Neuronal stem cell (in vitro differentiated cells): ENCODE results near the gene C10orf67.
A peak's percentile ranks its signal among the peaks of the same experiment; 100 is the strongest.

Source experiments
- DNase-seq: peaks from one replicate; pipeline ENCODE4 v3.0.0-alpha.2; 2013; ENCODE audit warnings: low spot score
- H2AFZ ChIP-seq: one replicate; pipeline ENCODE4 v1.6.1; 2013; ENCODE audit warnings: mild to moderate bottlenecking, low read length, inconsistent platforms
- H2AK5ac ChIP-seq: 2 replicates; pipeline ENCODE4 v1.6.1; 2013; ENCODE audit warnings: low read depth, mild to moderate bottlenecking, inconsistent platforms, low read length, moderate library complexity, mixed read lengths
- H2BK120ac ChIP-seq: 2 replicates; pipeline ENCODE4 v1.6.1; 2013; ENCODE audit warnings: low read depth, mild to moderate bottlenecking, inconsistent platforms, low read length, moderate library complexity, mixed read lengths
- H2BK12ac ChIP-seq: one replicate; pipeline ENCODE4 v1.6.1; 2013; ENCODE audit warnings: low read length, inconsistent platforms
- H2BK15ac ChIP-seq: 2 replicates; pipeline ENCODE4 v1.6.1; 2013; ENCODE audit warnings: mild to moderate bottlenecking, low read length, inconsistent platforms, mixed read lengths
- H2BK5ac ChIP-seq: one replicate; pipeline ENCODE4 v1.6.1; 2013; ENCODE audit warnings: inconsistent platforms, mild to moderate bottlenecking, low read length, moderate library complexity
- H3K14ac ChIP-seq: one replicate; pipeline ENCODE4 v1.6.1; 2013; ENCODE audit warnings: low read length, inconsistent platforms
- H3K18ac ChIP-seq: 2 replicates; pipeline ENCODE4 v1.6.1; 2013; ENCODE audit warnings: low read length, inconsistent platforms
- H3K23ac ChIP-seq: 2 replicates; pipeline ENCODE4 v1.6.1; 2013; ENCODE audit warnings: low read depth, mild to moderate bottlenecking, mixed read lengths, low read length, inconsistent platforms; ENCODE audit not compliant: poor library complexity
- H3K27ac ChIP-seq: replicated peaks from 3 replicates; pipeline ENCODE4 v1.5.1; 2013; ENCODE audit warnings: low read length, inconsistent platforms
- H3K27me3 ChIP-seq, 3 experiments: 2 replicates each; pipeline ENCODE4 v1.6.1; 2013; ENCODE audit warnings: low read length in 3 of 3, mild to moderate bottlenecking in 2 of 3, inconsistent platforms in 1 of 3, low read depth in 1 of 3, mixed read lengths in 1 of 3, moderate library complexity in 1 of 3; ENCODE audit not compliant: control insufficient read depth in 3 of 3, insufficient read depth in 3 of 3
- H3K36me3 ChIP-seq, 2 donors: replicated peaks in 1 of 2; 2 replicates each; pipeline ENCODE4 v1.6.1; 2013; ENCODE audit warnings: low read length in 2 of 2; ENCODE audit not compliant: control insufficient read depth in 2 of 2, insufficient read depth in 2 of 2
- H3K4ac ChIP-seq: 2 replicates; pipeline ENCODE4 v1.6.1; 2013; ENCODE audit warnings: inconsistent platforms, mild to moderate bottlenecking, low read length, moderate library complexity
- H3K4me1 ChIP-seq, 2 donors: 1 replicate in 1 of 2; 2 replicates in 1 of 2; pipeline ENCODE4 v1.6.1; 2013; ENCODE audit warnings: low read length in 2 of 2, low read depth in 1 of 2; ENCODE audit not compliant: control insufficient read depth in 2 of 2, insufficient read depth in 1 of 2
- H3K4me2 ChIP-seq: one replicate; pipeline ENCODE4 v1.6.1; 2013; ENCODE audit warnings: mild to moderate bottlenecking, low read length, inconsistent platforms; ENCODE audit not compliant: insufficient read depth, poor library complexity, severe bottlenecking
- H3K4me3 ChIP-seq, 2 donors: 2 replicates each; pipeline ENCODE4 v1.5.1; 2013; ENCODE audit warnings: low read length in 2 of 2, mild to moderate bottlenecking in 2 of 2, inconsistent platforms in 1 of 2, moderate library complexity in 1 of 2
- H3K79me1 ChIP-seq: one replicate; pipeline ENCODE4 v1.6.1; 2013; ENCODE audit warnings: low read depth, mild to moderate bottlenecking, inconsistent platforms, low read length, moderate library complexity
- H3K9ac ChIP-seq: one replicate; pipeline ENCODE4 v1.6.1; 2013; ENCODE audit warnings: mild to moderate bottlenecking, low read depth, low read length, inconsistent platforms; ENCODE audit not compliant: poor library complexity
- H3K9me3 ChIP-seq, 2 donors: replicated peaks in 1 of 2; 2 replicates each; pipeline versions ENCODE3 to v1.6.1; 2013; ENCODE audit warnings: low read length in 2 of 2, mild to moderate bottlenecking in 2 of 2, inconsistent platforms in 1 of 2, low read depth in 1 of 2, mixed read lengths in 1 of 2, moderate library complexity in 1 of 2; ENCODE audit not compliant: control insufficient read depth in 2 of 2, insufficient read depth in 1 of 2
- H4K8ac ChIP-seq: one replicate; pipeline ENCODE4 v1.6.1; 2013; ENCODE audit warnings: low read depth, mild to moderate bottlenecking, inconsistent platforms, low read length, moderate library complexity
- H4K91ac ChIP-seq: one replicate; pipeline ENCODE4 v1.6.1; 2013; ENCODE audit warnings: low read length, low read depth, mild to moderate bottlenecking, inconsistent platforms; ENCODE audit not compliant: poor library complexity
- WGBS, 2 donors: extraction: QIAGEN DNeasy Blood & Tissue Kit; methylation state at CpG; one replicate each; pipeline ENCODE4 v1.1.7; 2013; ENCODE audit warnings: missing lambda C conversion rate in 2 of 2, mixed read lengths in 1 of 2; ENCODE audit not compliant: insufficient read length in 2 of 2, insufficient replicate concordance in 1 of 2; ENCODE audit errors: extremely low coverage in 2 of 2; 5-methylcytosine and 5-hydroxymethylcytosine counted together

The C10orf67 gene

GRCh38 chr10:23294638-23295247, 49.9 kb downstream of the C10orf67 start:
- Histone ChIP-seq H3K27me3 (peaks cover 0 to 3% (median 0%) of the 10 kb centered on the region in 3 experiments), H3K9ac (no peak overlapping the region), H2BK15ac (no peak overlapping the region), H3K4me1 (peaks cover 3 to 7% of the 10 kb centered on the region in 2 donors), H3K4me2 (no peak overlapping the region), H2BK12ac (no peak overlapping the region), H3K4me3 (no peak overlapping the region), H2AK5ac (no peak overlapping the region), H3K4ac (no peak overlapping the region), H2BK120ac (no peak overlapping the region), H3K23ac (no peak overlapping the region), H4K91ac (no peak overlapping the region), H3K14ac (no peak overlapping the region), H3K79me1 (no peaks in the 10 kb centered on the region), H3K9me3 (no peaks in the 10 kb centered on the region), H2AFZ (no peak overlapping the region), H2BK5ac (no peak overlapping the region), H3K27ac (no peak overlapping the region), H3K36me3 (no peaks in the 10 kb centered on the region), H4K8ac (no peak overlapping the region), H3K18ac (no peak overlapping the region)
- DNase-seq = no peak
- no CpG with 5 or more reads among the region's 5 CpGs for WGBS, 2 donors

GRCh38 chr10:23293973-23294590, 50.5 kb downstream of the C10orf67 start:
- no peak overlapping the region for H3K4me2 ChIP-seq
- peak; percentile 30 for DNase-seq
- no peaks in the 10 kb centered on the region for H3K79me1 ChIP-seq
- H3K27me3 ChIP-seq = peaks cover 0 to 4% (median 0%) of the 10 kb centered on the region in 3 experiments
- peaks cover 3 to 7% of the 10 kb centered on the region in 2 donors for H3K4me1 ChIP-seq
- no peak overlapping the region for H3K14ac ChIP-seq
- H3K36me3 ChIP-seq = no peaks in the 10 kb centered on the region
- no peak overlapping the region for H2AK5ac ChIP-seq
- no peak overlapping the region for H2BK15ac ChIP-seq
- no peak overlapping the region for H2AFZ ChIP-seq
- no peak overlapping the region for H3K23ac ChIP-seq
- H4K91ac ChIP-seq = no peak overlapping the region
- no CpG with 5 or more reads among the region's 4 CpGs for WGBS, 2 donors
- H3K18ac ChIP-seq = peak overlapping the region; percentile 17
- H3K9me3 ChIP-seq = no peaks in the 10 kb centered on the region
- no peak overlapping the region for H3K9ac ChIP-seq
- H3K27ac ChIP-seq = peak overlapping the region; percentile 20
- H3K4me3 ChIP-seq = no peak overlapping the region
- no peak overlapping the region for H3K4ac ChIP-seq
- H2BK120ac ChIP-seq = no peak overlapping the region
- H2BK5ac ChIP-seq = no peak overlapping the region
- no peak overlapping the region for H2BK12ac ChIP-seq
- no peak overlapping the region for H4K8ac ChIP-seq

- Histone ChIP-seq H3K4me3 (no peak overlapping the region), H3K18ac (no peak overlapping the region)
Observed at GRCh38 chr10:23293145-23293724, 51.4 kb downstream of the C10orf67 start.

More at GRCh38 chr10:23293145-23293724, 51.4 kb downstream of the C10orf67 start:
- no peak overlapping the region for H3K4ac ChIP-seq
- peaks cover 3 to 7% of the 10 kb centered on the region in 2 donors for H3K4me1 ChIP-seq
- H2AFZ ChIP-seq = no peak overlapping the region
- no peak overlapping the region for H2BK12ac ChIP-seq
- no peak overlapping the region for H3K23ac ChIP-seq
- H2BK120ac ChIP-seq = no peak overlapping the region
- H2BK5ac ChIP-seq = no peak overlapping the region
- no peaks in the 10 kb centered on the region for H3K36me3 ChIP-seq
- no peak overlapping the region for H4K91ac ChIP-seq
- H4K8ac ChIP-seq = no peak overlapping the region
- peaks cover 0 to 6% (median 0%) of the 10 kb centered on the region in 3 experiments for H3K27me3 ChIP-seq
- no peak overlapping the region for H2BK15ac ChIP-seq
- no peaks in the 10 kb centered on the region for H3K9me3 ChIP-seq
- DNase-seq = peak; percentile 65
- no peak overlapping the region for H2AK5ac ChIP-seq
- WGBS, 2 donors = no CpG with 5 or more reads among the region's 7 CpGs
- H3K14ac ChIP-seq = no peak overlapping the region
- H3K9ac ChIP-seq = no peak overlapping the region
- H3K4me2 ChIP-seq = no peak overlapping the region
- H3K79me1 ChIP-seq = no peaks in the 10 kb centered on the region
- H3K27ac ChIP-seq = no peak overlapping the region
